SK-N-SH (cell line): ENCODE results near the gene FAM219B. TPM values are rescaled to one million over a fixed set of nuclear protein-coding genes. Genes with fewer than 3 reads are reported as not detected.
"Not testable (repeated sequence)": the region's sequence is repeated elsewhere in the genome, so short reads cannot be mapped to it uniquely, and the experiment has no call there.

Experiments
- CTCF ChIA-PET: fragments of 300-600, 350-600 bp; formaldehyde crosslinking; extraction: SDS; loops from one replicate; lab custom pipeline; 2021; lab: Yijun Ruan, JAX
- POLR2A ChIA-PET: fragments of 350-600 bp; sonication (Branson Sonifier 250); formaldehyde crosslinking; extraction: SDS; loops from one replicate; lab custom pipeline; 2020; ENCODE audit warnings: antibody characterized with exemption, inconsistent platforms; lab: Yijun Ruan, JAX
- DNase-seq: peaks from one replicate; pipeline ENCODE4 v3.0.0; 2012
- H2AFZ ChIP-seq: fragments of 200-600 bp; sonication (generic); 2 replicates; pipeline ENCODE4 v1.8.1; 2016; ENCODE audit warnings: antibody characterized with exemption, mild to moderate bottlenecking, low read depth
- H3F3A ChIP-seq: fragments of 200-600 bp; sonication (generic); replicated peaks from 2 replicates; pipeline ENCODE3; 2016; ENCODE audit warnings: antibody characterized with exemption, mild to moderate bottlenecking; ENCODE audit not compliant: insufficient read depth
- H3K27ac ChIP-seq, 2 experiments: fragments of 200-500 bp in 1 of 2; fragments of 200-600 bp in 1 of 2; sonication (Bioruptor generic) in 1 of 2; sonication (generic), shearing (Covaris generic) in 1 of 2; 2 replicates each; pipeline versions ENCODE4 v1.5.1 to v1.6.1; 2014 to 2016; ENCODE audit warnings: low read depth in 2 of 2, inconsistent platforms in 1 of 2, low read length in 1 of 2, mild to moderate bottlenecking in 1 of 2, mixed read lengths in 1 of 2
- H3K27me3 ChIP-seq: fragments of 200-600 bp; sonication (generic), shearing (Covaris generic); 2 replicates; pipeline ENCODE4 v1.6.1; 2016; ENCODE audit warnings: mixed run types; ENCODE audit not compliant: insufficient read depth
- H3K36me3 ChIP-seq, 2 experiments: fragments of 200-500 bp in 1 of 2; fragments of 200-600 bp in 1 of 2; sonication (Bioruptor generic) in 1 of 2; sonication (generic) in 1 of 2; replicated peaks in 1 of 2; 2 replicates each; pipeline versions ENCODE3 to v1.5.1; 2014 to 2016; ENCODE audit warnings: low read length in 1 of 2, mild to moderate bottlenecking in 1 of 2; ENCODE audit not compliant: insufficient read depth in 2 of 2, control insufficient read depth in 1 of 2
- H3K4me1 ChIP-seq, 2 experiments: fragments of 200-500 bp in 1 of 2; fragments of 200-600 bp in 1 of 2; sonication (Bioruptor generic) in 1 of 2; sonication (generic), shearing (Covaris generic) in 1 of 2; 2 replicates each; pipeline versions ENCODE4 v1.5.1 to v1.6.1; 2014 to 2016; ENCODE audit warnings: low read depth in 1 of 2, low read length in 1 of 2, mixed run types in 1 of 2; ENCODE audit not compliant: insufficient read depth in 2 of 2, control insufficient read depth in 1 of 2
- H3K4me2 ChIP-seq: fragments of 200-600 bp; sonication (generic), shearing (Covaris generic); 2 replicates; pipeline ENCODE4 v1.6.1; 2017; ENCODE audit warnings: mixed run types
- H3K4me3 ChIP-seq, 2 experiments: fragments of 200-500 bp in 1 of 2; fragments of 200-600 bp in 1 of 2; sonication (Bioruptor generic) in 1 of 2; sonication (generic), shearing (Covaris generic) in 1 of 2; 2 replicates each; pipeline versions ENCODE4 v1.5.1 to v1.8.1; 2014 to 2016; ENCODE audit warnings: low read depth in 2 of 2, inconsistent platforms in 1 of 2, low read length in 1 of 2, mild to moderate bottlenecking in 1 of 2, mixed read lengths in 1 of 2, moderate library complexity in 1 of 2
- H3K79me2 ChIP-seq: fragments of 200-600 bp; sonication (generic); 2 replicates; pipeline ENCODE4 v1.8.1; 2017; ENCODE audit warnings: mild to moderate bottlenecking; ENCODE audit not compliant: insufficient read depth
- H3K9ac ChIP-seq: fragments of 200-600 bp; sonication (generic); 2 replicates; pipeline ENCODE4 v1.6.1; 2017; ENCODE audit warnings: mixed run types
- H3K9me2 ChIP-seq: fragments of 200-600 bp; sonication (generic); 2 replicates; pipeline ENCODE4 v1.6.1; 2017; ENCODE audit warnings: mixed run types
- H3K9me3 ChIP-seq: fragments of 200-600 bp; sonication (generic); 2 replicates; pipeline ENCODE4 v1.6.1; 2017; ENCODE audit warnings: mixed run types, mild to moderate bottlenecking, moderate library complexity
- H4K20me1 ChIP-seq: fragments of 200-600 bp; sonication (generic); 2 replicates; pipeline ENCODE4 v1.6.1; 2017; ENCODE audit warnings: mild to moderate bottlenecking, mixed run types; ENCODE audit not compliant: insufficient read depth
- EZH2phosphoT487 ChIP-seq: fragments of 200-600 bp; sonication (generic); IDR thresholded peaks from 2 replicates; pipeline ENCODE4 v1.6.1; 2017; ENCODE audit warnings: low read depth, mixed run types, mild to moderate bottlenecking, antibody characterized with exemption, moderate library complexity, borderline replicate concordance
- FOXJ3 ChIP-seq: sonication (generic); formaldehyde crosslinking; IDR thresholded peaks from 2 replicates; pipeline ENCODE4 v1.5.1; 2020; ENCODE audit warnings: mild to moderate bottlenecking, missing genetic modification reagents
- MAX ChIP-seq: IDR thresholded peaks from 2 replicates; pipeline ENCODE4 v1.4.0; 2012; ENCODE audit warnings: low read depth
- NFIC ChIP-seq: IDR thresholded peaks from 2 replicates; pipeline ENCODE4 v1.4.0; 2012; ENCODE audit warnings: borderline replicate concordance
- NRF1 ChIP-seq: IDR thresholded peaks from 2 replicates; pipeline ENCODE4 v1.6.1; 2012; ENCODE audit warnings: low read depth, mild to moderate bottlenecking, low read length
- TAF1 ChIP-seq: IDR thresholded peaks from 2 replicates; pipeline ENCODE4 v1.6.1; 2012; ENCODE audit warnings: low read depth, mild to moderate bottlenecking, low read length, moderate library complexity, borderline replicate concordance
- USF1 ChIP-seq: IDR thresholded peaks from 2 replicates; pipeline ENCODE4 v1.4.0; 2012; ENCODE audit warnings: low read depth, borderline replicate concordance
- whole genome bisulfite sequencing: methylation state at CpG from one replicate; pipeline ENCODE4 v1.1.6; 2017; ENCODE audit warnings: low lambda C conversion rate; 5-methylcytosine and 5-hydroxymethylcytosine counted together
- polyA plus RNA-seq, 3 experiments: library from polyadenylated mRNA; depleted of rRNA; stranded (reverse); fragments of >200 nt; gene quantifications; 2 replicates each; pipeline ENCODE4 v1.2.3, GENCODE V29; 2012

Gene FAM219B
- polyA plus RNA-seq, 1 of the 3 experiments (the other 2 are of a cell fraction), result 53.0 TPM

GRCh38 chr15:74920456-74920855, 13.8 kb upstream of the FAM219B start:
- Histone ChIP-seq H4K20me1 (no peaks in the 10 kb centered on the region), H3K27me3 (no peaks in the 10 kb centered on the region), H3K9me3 (no peaks in the 10 kb centered on the region), H2AFZ (no peak overlapping the region), H3K36me3 (peaks cover 36 to 58% of the 10 kb centered on the region in 2 experiments), H3K9me2 (no peaks in the 10 kb centered on the region), H3K27ac (no peak overlapping the region), H3K9ac (no peak overlapping the region), H3K79me2 (0 out of 2 replicates have a peak, but pooled peaks cover 7% of the 10 kb centered on the region), H3K4me1 (no peaks in the 10 kb centered on the region), H3K4me3 (no peak overlapping the region), H3F3A (no peaks in the 10 kb centered on the region), H3K4me2 (no peak overlapping the region)
- ChIA-PET CTCF (interaction anchor here (1.1 to 4.2 kb wide), 2 partner anchors 19 to 85 kb away, joined by 4 to 25 read pairs; no protein-coding TSS in a partner anchor), POLR2A (interaction anchor here (1.4 kb wide), 1 partner anchor 13 kb away, joined by 3 read pairs; the partner anchor contains the start of gene FAM219B)
- TF ChIP-seq NRF1 (no peak), MAX (no peak), EZH2phosphoT487 (no peak), NFIC (no peak)
- DNase-seq, result no peak
- 94% methylated on average over 8 of the region's 8 CpGs for WGBS

- Histone ChIP-seq H3K4me2 (no peak overlapping the region), H3K9ac (no peak overlapping the region), H3K36me3 (peaks cover 26 to 51% of the 10 kb centered on the region in 2 experiments), H3K79me2 (no peaks in the 10 kb centered on the region), H3K4me3 (no peak overlapping the region), H2AFZ (no peak overlapping the region), H4K20me1 (no peaks in the 10 kb centered on the region), H3K9me3 (no peaks in the 10 kb centered on the region), H3K27ac (no peak overlapping the region), H3K27me3 (no peaks in the 10 kb centered on the region), H3K4me1 (no peaks in the 10 kb centered on the region), H3F3A (peaks cover 10% of the 10 kb centered on the region), H3K9me2 (no peaks in the 10 kb centered on the region)
- TF ChIP-seq TAF1 (no peak), FOXJ3 (CRISPR knock-in tag) (no peak), USF1 (no peak)
- ChIA-PET POLR2A (no interaction called here), CTCF (interaction anchor here (0.6 to 2.0 kb wide), 5 partner anchors 8 to 147 kb away, joined by 3 to 5 read pairs (median 3); no protein-coding TSS in a partner anchor)
- no peak for DNase-seq
- 98% methylated on average over 6 of the region's 6 CpGs for WGBS
Measured at GRCh38 chr15:74917676-74918075, 11.0 kb upstream of the FAM219B start.

- not testable (repeated sequence) for H3K9ac ChIP-seq, H3K4me3 ChIP-seq, H3K79me2 ChIP-seq, H4K20me1 ChIP-seq, H3K9me2 ChIP-seq, H3K9me3 ChIP-seq, H3F3A ChIP-seq, H3K27me3 ChIP-seq, DNase-seq, H2AFZ ChIP-seq, H3K4me1 ChIP-seq, H3K27ac ChIP-seq, H3K4me2 ChIP-seq
- H3K36me3 ChIP-seq, result peaks cover 9 to 24% of the 10 kb centered on the region in 2 experiments
- ChIA-PET CTCF (interaction anchor here (0.8 to 5.0 kb wide), 5 partner anchors 10 to 439 kb away, joined by 3 to 32 read pairs (median 4); no protein-coding TSS in a partner anchor), POLR2A (interaction anchor here (0.8 kb wide), 1 partner anchor 137 kb away, joined by 3 read pairs; no protein-coding TSS in a partner anchor)
- WGBS, result 97% methylated on average over 8 of the region's 8 CpGs
Measured at GRCh38 chr15:74913799-74914198, 7.1 kb upstream of the FAM219B start.
